Measurements from ENCODE around the gene ENGASE.

ENGASE gene

DNA sequence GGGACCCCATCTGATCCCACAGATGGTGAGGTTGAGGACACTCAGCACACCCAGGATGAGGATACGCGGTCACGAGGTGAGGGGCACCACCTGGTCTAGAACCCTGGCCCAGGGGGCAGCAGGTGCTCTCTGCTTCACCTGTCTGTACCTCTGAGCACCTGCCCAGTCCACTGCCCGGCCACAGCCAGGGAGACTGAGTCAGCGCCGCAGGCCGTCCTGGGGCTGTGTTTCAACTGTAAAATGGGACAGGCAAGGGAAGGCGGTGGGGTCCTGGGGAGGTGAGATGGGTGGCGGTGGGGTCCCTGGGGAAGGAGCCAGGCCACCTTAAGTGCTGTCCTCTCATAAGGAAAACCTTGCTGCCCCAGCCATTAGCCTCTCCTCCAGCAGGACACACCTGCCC, 60.4 kb downstream of the ENGASE start:
- no peak overlapping the region for H2BK12ac ChIP-seq (ENCODE audit: low read length)
- H2BK120ac ChIP-seq (ENCODE audit: insufficient read depth, low read length, poor library complexity): no peak overlapping the region
- no peaks in the 10 kb centered on the region for H3K27me3 ChIP-seq (ENCODE audit: insufficient read depth, low read length)
- no peaks in the 10 kb centered on the region for H3K4me1 ChIP-seq (ENCODE audit: control insufficient read depth in 1 of 2, insufficient read depth in 2 of 2, low read length in 2 of 2)
- no peak overlapping the region for H3K4me3 ChIP-seq (ENCODE audit: low read depth, low read length)
- no peak overlapping the region for H2BK5ac ChIP-seq (ENCODE audit: low read depth, low read length, poor library complexity)
- no peak overlapping the region for H4K12ac ChIP-seq (ENCODE audit: low read depth, low read length)
- no peak overlapping the region for H3K4ac ChIP-seq (ENCODE audit: low read depth, low read length)
- no peak overlapping the region for H3K27ac ChIP-seq (ENCODE audit: low read depth, low read length)
- no peaks in the 10 kb centered on the region for H3K79me1 ChIP-seq (ENCODE audit: low read length)
- no peak overlapping the region for H4K8ac ChIP-seq (ENCODE audit: low read depth, low read length)
- H2AFZ ChIP-seq (ENCODE audit: insufficient read depth, low read length, poor library complexity): no peak overlapping the region
- H3K9me3 ChIP-seq (ENCODE audit: insufficient read depth, low read depth, low read length): peaks cover 13% of the 10 kb centered on the region
- H3K18ac ChIP-seq (ENCODE audit: low read length): no peak overlapping the region
- H3K4me2 ChIP-seq (ENCODE audit: low read length): no peak overlapping the region
- no peak overlapping the region for H4K91ac ChIP-seq (ENCODE audit: low read depth, low read length)
- H3K79me2 ChIP-seq (ENCODE audit: control insufficient read depth, insufficient read depth, low read length, poor library complexity): no peaks in the 10 kb centered on the region
- H3K23ac ChIP-seq (ENCODE audit: low read length): no peak overlapping the region
- no peak for DNase-seq
- WGBS (ENCODE audit: extremely low coverage, insufficient coverage, insufficient read length): no CpG with 5 or more reads among the region's 9 CpGs
- no peaks in the 10 kb centered on the region for H3K36me3 ChIP-seq (ENCODE audit: control insufficient read depth in 1 of 2, insufficient read depth in 2 of 2, low read length in 2 of 2)
- H2AK5ac ChIP-seq (ENCODE audit: low read length): no peak overlapping the region
- no peak overlapping the region for H3K14ac ChIP-seq (ENCODE audit: low read length)
- H3K9ac ChIP-seq (ENCODE audit: low read length): no peak overlapping the region

DNA sequence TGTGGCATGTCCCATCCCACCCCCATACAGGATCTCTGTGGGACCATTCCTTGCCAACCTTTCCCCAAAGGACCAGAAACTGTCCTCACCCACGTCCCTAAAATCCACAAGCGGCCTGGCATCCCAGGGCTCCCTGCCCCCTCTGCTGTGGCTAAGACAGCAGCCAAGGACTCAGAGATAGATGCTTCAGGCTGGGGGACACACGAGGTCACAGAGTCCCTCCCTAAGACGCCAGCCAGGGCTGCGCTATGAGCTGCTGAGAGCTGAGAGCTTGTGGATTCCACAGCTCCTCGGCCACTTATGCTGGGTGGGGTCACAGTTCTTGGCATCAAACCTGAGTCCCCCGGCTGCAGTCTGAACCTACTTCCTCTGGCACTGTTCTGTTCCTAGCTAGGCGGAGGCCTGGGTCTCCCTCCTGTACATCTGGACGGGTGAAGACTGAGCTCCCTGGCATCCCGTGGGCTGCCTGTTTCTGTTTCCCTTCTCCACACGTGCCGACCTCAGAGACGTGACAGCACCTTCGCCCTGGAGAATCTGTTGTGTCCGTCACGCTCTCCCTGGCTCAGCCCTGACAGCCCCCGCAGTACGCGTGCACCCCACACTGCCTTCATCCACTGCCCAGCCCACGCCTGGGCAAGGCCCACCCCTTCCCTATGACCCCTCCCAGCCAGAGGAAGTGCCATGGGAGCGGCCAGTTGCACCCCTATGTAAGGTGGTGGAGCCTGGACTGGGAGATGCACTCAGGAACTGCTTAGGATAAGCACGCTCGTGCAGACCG, 61.2 kb downstream of the ENGASE start:
- H3K79me2 ChIP-seq (ENCODE audit: control insufficient read depth, insufficient read depth, low read length, poor library complexity): no peaks in the 10 kb centered on the region
- WGBS (ENCODE audit: extremely low coverage, insufficient coverage, insufficient read length): no CpG with 5 or more reads among the region's 24 CpGs
- no peak overlapping the region for H4K12ac ChIP-seq (ENCODE audit: low read depth, low read length)
- no peak overlapping the region for H3K27ac ChIP-seq (ENCODE audit: low read depth, low read length)
- no peak overlapping the region for H2AK5ac ChIP-seq (ENCODE audit: low read length)
- H3K9ac ChIP-seq (ENCODE audit: low read length): no peak overlapping the region
- no peak overlapping the region for H4K91ac ChIP-seq (ENCODE audit: low read depth, low read length)
- DNase-seq: no peak
- H3K18ac ChIP-seq (ENCODE audit: low read length): no peak overlapping the region
- no peaks in the 10 kb centered on the region for H3K79me1 ChIP-seq (ENCODE audit: low read length)
- H3K4me1 ChIP-seq (ENCODE audit: control insufficient read depth in 1 of 2, insufficient read depth in 2 of 2, low read length in 2 of 2): no peaks in the 10 kb centered on the region
- no peak overlapping the region for H2BK5ac ChIP-seq (ENCODE audit: low read depth, low read length, poor library complexity)
- H2BK12ac ChIP-seq (ENCODE audit: low read length): no peak overlapping the region
- no peaks in the 10 kb centered on the region for H3K27me3 ChIP-seq (ENCODE audit: insufficient read depth, low read length)
- H2AFZ ChIP-seq (ENCODE audit: insufficient read depth, low read length, poor library complexity): no peak overlapping the region
- H4K8ac ChIP-seq (ENCODE audit: low read depth, low read length): no peak overlapping the region
- H3K4me3 ChIP-seq (ENCODE audit: low read depth, low read length): no peak overlapping the region
- H3K9me3 ChIP-seq (ENCODE audit: insufficient read depth, low read depth, low read length): peaks cover 13% of the 10 kb centered on the region
- H3K14ac ChIP-seq (ENCODE audit: low read length): no peak overlapping the region
- no peak overlapping the region for H3K4ac ChIP-seq (ENCODE audit: low read depth, low read length)
- no peak overlapping the region for H2BK120ac ChIP-seq (ENCODE audit: insufficient read depth, low read length, poor library complexity)
- H3K4me2 ChIP-seq (ENCODE audit: low read length): no peak overlapping the region
- no peaks in the 10 kb centered on the region for H3K36me3 ChIP-seq (ENCODE audit: control insufficient read depth in 1 of 2, insufficient read depth in 2 of 2, low read length in 2 of 2)
- no peak overlapping the region for H3K23ac ChIP-seq (ENCODE audit: low read length)
